ENCODE measurements around the gene GSN. TPM values are rescaled to one million over a fixed set of nuclear protein-coding genes. Genes with fewer than 3 reads are reported as not detected.

GSN gene
- total RNA-seq, 1 donor from 2014 or later = 1.5 TPM

DNA sequence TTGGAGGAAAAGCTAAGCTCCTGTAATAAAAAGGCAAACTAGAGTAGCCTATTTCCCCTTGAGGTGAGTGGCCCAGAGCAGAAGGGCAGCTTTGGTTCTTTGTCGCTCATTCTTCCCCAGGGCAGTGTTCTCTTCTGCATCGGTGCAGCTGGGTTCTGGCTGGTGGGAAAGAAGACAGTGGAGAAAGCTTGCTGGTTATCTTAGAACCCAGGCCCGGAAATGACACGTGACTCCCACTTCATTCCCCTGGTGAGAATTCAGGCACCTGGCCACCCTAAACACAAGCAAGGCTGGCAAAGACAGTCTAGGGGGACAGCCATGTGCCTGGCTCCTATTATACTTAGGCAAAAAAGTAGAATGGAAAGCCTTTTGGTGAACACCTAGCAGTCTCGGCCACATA lies 32.5 kb upstream of the GSN start:
- no peaks in the 10 kb centered on the region for H3K9me3 Mint-ChIP-seq
- H3K4me1 Mint-ChIP-seq = no peaks in the 10 kb centered on the region
- intact Hi-C loops (cut with micrococcal nuclease) = no loop called here
- no peaks in the 10 kb centered on the region for H3K36me3 Mint-ChIP-seq (ENCODE audit: low read depth)
- H3K4me3 Mint-ChIP-seq = no peak overlapping the region
- DNase-seq = no peak
- peaks cover 2% of the 10 kb centered on the region for H3K27me3 Mint-ChIP-seq
- no peak overlapping the region for H3K27ac Mint-ChIP-seq

- intact Hi-C loops (cut with micrococcal nuclease) = no loop called here
- no peaks in the 10 kb centered on the region for H3K9me3 Mint-ChIP-seq
- H3K27me3 Mint-ChIP-seq = peaks cover 2% of the 10 kb centered on the region
- no peak overlapping the region for H3K27ac Mint-ChIP-seq
- H3K4me1 Mint-ChIP-seq = no peaks in the 10 kb centered on the region
- no peaks in the 10 kb centered on the region for H3K36me3 Mint-ChIP-seq (ENCODE audit: low read depth)
- H3K4me3 Mint-ChIP-seq = no peak overlapping the region
- no peak for DNase-seq
These were observed 30.0 kb upstream of the GSN start for GRCh38 chr9:121237916-121238315.

DNA sequence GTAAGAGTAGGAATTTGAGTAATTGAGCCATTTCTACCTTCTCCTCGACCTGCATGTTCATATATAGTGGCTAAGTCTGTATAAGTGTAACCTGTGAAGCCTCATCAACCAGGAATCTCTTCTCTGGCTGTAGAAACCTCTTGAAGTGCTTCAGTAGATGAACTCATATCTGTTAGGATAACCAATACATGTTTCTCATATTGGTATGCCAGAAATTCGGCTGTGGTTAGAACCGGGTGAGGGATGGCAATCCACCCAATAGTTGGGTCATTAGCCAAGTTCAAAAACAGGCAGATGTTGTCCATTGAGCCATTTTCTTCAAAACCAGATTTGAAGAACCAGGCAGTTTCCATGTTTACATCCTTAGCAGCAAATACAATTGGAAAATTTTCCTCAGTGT lies 28.9 kb upstream of the GSN start:
- peaks cover 2% of the 10 kb centered on the region for H3K27me3 Mint-ChIP-seq
- intact Hi-C loops (cut with micrococcal nuclease) = no loop called here
- H3K36me3 Mint-ChIP-seq (ENCODE audit: low read depth) = no peaks in the 10 kb centered on the region
- no peak for DNase-seq
- peaks cover 2% of the 10 kb centered on the region for H3K9me3 Mint-ChIP-seq
- H3K4me1 Mint-ChIP-seq = no peaks in the 10 kb centered on the region
- H3K27ac Mint-ChIP-seq = no peak overlapping the region
- no peak overlapping the region for H3K4me3 Mint-ChIP-seq

GRCh38 chr9:121239851-121240250 lies 28.1 kb upstream of the GSN start:
- H3K4me1 Mint-ChIP-seq = no peaks in the 10 kb centered on the region
- intact Hi-C loops (cut with micrococcal nuclease) = no loop called here
- peaks cover 6% of the 10 kb centered on the region for H3K9me3 Mint-ChIP-seq
- H3K36me3 Mint-ChIP-seq (ENCODE audit: low read depth) = no peaks in the 10 kb centered on the region
- H3K4me3 Mint-ChIP-seq = no peak overlapping the region
- H3K27ac Mint-ChIP-seq = no peak overlapping the region
- DNase-seq = no peak
- H3K27me3 Mint-ChIP-seq = peaks cover 2% of the 10 kb centered on the region

GRCh38 chr9:121240472-121241135 lies 27.4 kb upstream of the GSN start:
- Mint-ChIP-seq H3K36me3 (ENCODE audit: low read depth) (no peaks in the 10 kb centered on the region), H3K9me3 (peaks cover 6% of the 10 kb centered on the region), H3K27ac (no peak overlapping the region), H3K27me3 (peaks cover 2% of the 10 kb centered on the region), H3K4me1 (no peaks in the 10 kb centered on the region), H3K4me3 (no peak overlapping the region)
- intact Hi-C loops (cut with micrococcal nuclease) = no loop called here
- no peak for DNase-seq

- intact Hi-C loops (cut with micrococcal nuclease) = no loop called here
- no peak for DNase-seq
- Mint-ChIP-seq H3K4me3 (no peak overlapping the region), H3K9me3 (peaks cover 6% of the 10 kb centered on the region), H3K27me3 (peaks cover 2% of the 10 kb centered on the region), H3K4me1 (no peaks in the 10 kb centered on the region), H3K27ac (no peak overlapping the region), H3K36me3 (ENCODE audit: low read depth) (no peaks in the 10 kb centered on the region)
These were observed 25.6 kb upstream of the GSN start for GRCh38 chr9:121242219-121242958.

DNA sequence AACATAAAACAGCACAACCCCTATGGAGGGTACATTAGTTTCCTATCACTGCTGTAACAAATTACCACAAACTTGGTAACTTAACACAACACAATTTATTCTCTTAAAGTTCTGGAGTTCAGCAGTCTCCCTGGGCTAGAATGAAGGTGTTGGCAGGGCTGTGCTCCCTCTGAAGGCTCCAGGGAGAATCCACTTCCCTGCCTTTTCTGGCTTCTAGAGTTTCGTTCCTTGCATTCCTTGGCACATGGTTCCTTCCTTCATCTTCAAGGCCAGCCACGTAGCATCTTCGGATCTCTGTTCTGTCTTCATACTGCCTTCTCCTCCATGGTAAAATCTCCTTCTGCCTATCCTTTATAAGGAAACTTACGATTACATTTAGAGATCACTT lies 25.0 kb upstream of the GSN start:
- H3K36me3 Mint-ChIP-seq (ENCODE audit: low read depth) = no peaks in the 10 kb centered on the region
- no peak overlapping the region for H3K4me3 Mint-ChIP-seq
- H3K4me1 Mint-ChIP-seq = no peaks in the 10 kb centered on the region
- peaks cover 2% of the 10 kb centered on the region for H3K27me3 Mint-ChIP-seq
- DNase-seq = no peak
- H3K27ac Mint-ChIP-seq = no peak overlapping the region
- intact Hi-C loops (cut with micrococcal nuclease) = no loop called here
- peaks cover 6% of the 10 kb centered on the region for H3K9me3 Mint-ChIP-seq

GRCh38 chr9:121246821-121247561 lies 21.0 kb upstream of the GSN start:
- H3K4me3 Mint-ChIP-seq = no peak overlapping the region
- H3K27me3 Mint-ChIP-seq = no peaks in the 10 kb centered on the region
- peaks cover 1% of the 10 kb centered on the region for H3K4me1 Mint-ChIP-seq
- intact Hi-C loops (cut with micrococcal nuclease) = no loop called here
- no peak overlapping the region for H3K27ac Mint-ChIP-seq
- H3K36me3 Mint-ChIP-seq (ENCODE audit: low read depth) = no peaks in the 10 kb centered on the region
- no peak for DNase-seq
- H3K9me3 Mint-ChIP-seq = peaks cover 10% of the 10 kb centered on the region

GRCh38 chr9:121249563-121249962 lies 18.4 kb upstream of the GSN start:
- no peak for DNase-seq
- Mint-ChIP-seq H3K27ac (no peak overlapping the region), H3K4me1 (peaks cover 3% of the 10 kb centered on the region), H3K4me3 (no peak overlapping the region), H3K9me3 (peaks cover 4% of the 10 kb centered on the region), H3K36me3 (ENCODE audit: low read depth) (no peaks in the 10 kb centered on the region), H3K27me3 (peaks cover 6% of the 10 kb centered on the region)
- intact Hi-C loops (cut with micrococcal nuclease) = no loop called here

DNA sequence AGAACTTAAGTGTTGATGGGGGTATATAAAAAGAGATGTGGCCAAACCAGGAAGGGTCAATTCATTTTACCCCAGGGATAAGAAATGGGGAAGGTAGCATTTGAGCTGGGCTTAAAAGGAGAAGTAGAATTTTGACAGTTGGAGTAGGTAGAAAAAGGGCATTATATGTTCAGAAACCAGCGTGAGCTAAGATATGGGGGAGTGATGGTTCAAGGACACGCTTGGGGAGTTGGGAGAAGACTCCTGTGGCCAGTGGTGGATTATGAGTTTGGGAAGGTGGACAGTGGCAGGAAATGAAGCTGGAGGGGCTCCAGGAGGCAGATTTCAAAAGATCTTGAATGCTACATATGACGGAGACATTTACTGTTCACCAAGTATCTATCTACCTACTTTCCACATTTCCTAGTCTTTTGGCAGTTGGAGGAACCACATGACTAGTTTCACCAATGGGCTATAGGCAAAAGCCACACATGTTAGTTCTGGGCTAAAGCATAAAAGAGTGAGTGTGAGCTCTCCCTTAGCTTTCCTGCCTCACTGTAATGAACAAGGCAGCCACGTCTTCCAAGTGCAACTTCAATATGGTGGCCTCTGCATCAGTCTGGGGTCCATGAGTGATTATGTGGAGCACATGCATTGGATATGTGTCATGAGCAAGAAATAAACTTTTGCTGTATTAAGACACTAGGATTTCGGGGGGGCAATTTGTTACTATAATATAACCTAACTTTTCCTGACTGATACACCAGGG lies 15.7 kb upstream of the GSN start:
- no peaks in the 10 kb centered on the region for H3K36me3 Mint-ChIP-seq (ENCODE audit: low read depth)
- peaks cover 4% of the 10 kb centered on the region for H3K9me3 Mint-ChIP-seq
- DNase-seq = no peak
- H3K27me3 Mint-ChIP-seq = peaks cover 15% of the 10 kb centered on the region
- intact Hi-C loops (cut with micrococcal nuclease) = no loop called here
- no peak overlapping the region for H3K27ac Mint-ChIP-seq
- H3K4me1 Mint-ChIP-seq = peaks cover 3% of the 10 kb centered on the region
- H3K4me3 Mint-ChIP-seq = no peak overlapping the region

DNA sequence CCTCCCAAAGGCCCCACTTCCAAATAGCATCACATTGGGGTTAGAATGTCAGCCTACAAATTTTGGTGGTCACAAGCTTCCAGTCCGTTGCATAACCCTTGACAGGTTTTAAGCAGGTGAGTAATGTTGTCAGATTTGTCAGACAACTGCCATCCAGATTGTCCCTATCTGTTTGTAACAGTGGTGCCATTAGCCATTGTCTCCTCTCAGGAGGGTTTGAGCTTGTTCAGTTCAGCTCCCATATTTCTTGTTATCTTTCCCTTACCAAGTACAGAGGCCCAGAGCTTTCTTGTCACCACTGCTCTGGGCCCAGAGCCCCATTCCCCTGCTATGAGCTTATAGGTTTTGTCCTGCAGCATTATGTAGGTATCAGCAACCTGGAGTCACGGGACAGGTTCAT lies 14.8 kb upstream of the GSN start:
- peaks cover 4% of the 10 kb centered on the region for H3K9me3 Mint-ChIP-seq
- H3K27ac Mint-ChIP-seq = no peak overlapping the region
- no peak overlapping the region for H3K4me3 Mint-ChIP-seq
- peaks cover 3% of the 10 kb centered on the region for H3K4me1 Mint-ChIP-seq
- H3K36me3 Mint-ChIP-seq (ENCODE audit: low read depth) = no peaks in the 10 kb centered on the region
- intact Hi-C loops (cut with micrococcal nuclease) = no loop called here
- no peak for DNase-seq
- peaks cover 20% of the 10 kb centered on the region for H3K27me3 Mint-ChIP-seq

- intact Hi-C loops (cut with micrococcal nuclease) = no loop called here
- Mint-ChIP-seq H3K9me3 (peaks cover under 1% of the 10 kb centered on the region), H3K4me3 (no peak overlapping the region), H3K27ac (no peak overlapping the region), H3K27me3 (peaks cover 23% of the 10 kb centered on the region), H3K4me1 (peaks cover 3% of the 10 kb centered on the region), H3K36me3 (ENCODE audit: low read depth) (no peaks in the 10 kb centered on the region)
- no peak for DNase-seq
These were observed 14.0 kb upstream of the GSN start for GRCh38 chr9:121253821-121254501.

- Mint-ChIP-seq H3K4me3 (no peak overlapping the region), H3K4me1 (no peaks in the 10 kb centered on the region), H3K27ac (no peak overlapping the region), H3K27me3 (peaks cover 33% of the 10 kb centered on the region), H3K9me3 (no peaks in the 10 kb centered on the region), H3K36me3 (ENCODE audit: low read depth) (no peaks in the 10 kb centered on the region)
- no peak for DNase-seq
- intact Hi-C loops (cut with micrococcal nuclease) = no loop called here
These were observed 8.5 kb upstream of the GSN start for GRCh38 chr9:121259498-121259897.

All from activated CD4-positive, alpha-beta T cell treated with anti-CD3 and anti-CD28 coated beads, Interleukin-2, amount 10 ng/mL, durations not matched to agents 24 days and 14 days (primary cell).